IMR-90 (cell line): ENCODE results near the gene MYPN. TPM values are rescaled to one million over a fixed set of nuclear protein-coding genes. Genes with fewer than 3 reads are reported as not detected.

Experiments used
- ATAC-seq: fragments of 200-7000 bp; cut with Tn5 transposase; 2 replicates; pipeline ENCODE4 v1.9.1; 2020; ENCODE audit warnings: low read depth, mild to moderate bottlenecking, moderate library complexity
- BruUV-seq: library from RNA; stranded (reverse); fragments of 400-500 nt; replicated peaks from 2 replicates; lab custom pipeline; 2021; lab: Mats Ljungman, UMichigan
- CTCF ChIA-PET: fragments of 300-600 bp; formaldehyde crosslinking; extraction: SDS; loops from one replicate; lab custom pipeline; 2021; ENCODE audit warnings: antibody characterized with exemption; lab: Yijun Ruan, JAX
- POLR2A ChIA-PET: fragments of 300-600 bp; sonication (Branson Sonifier 250); formaldehyde crosslinking; loops from one replicate; lab custom pipeline; 2022; ENCODE audit warnings: antibody characterized with exemption; ENCODE audit not compliant: unreplicated experiment; lab: Charles Lee
- DNase-seq: peaks from one replicate; pipeline ENCODE4 v3.0.0; 2013
- H2AFZ ChIP-seq: replicated peaks from 2 replicates; pipeline ENCODE3; 2013; ENCODE audit warnings: low read length, mild to moderate bottlenecking; ENCODE audit not compliant: poor library complexity
- H2AK5ac ChIP-seq: 2 replicates; pipeline ENCODE4 v1.6.1; 2013; ENCODE audit warnings: low read depth, low read length, inconsistent platforms
- H2AK9ac ChIP-seq: replicated peaks from 2 replicates; pipeline ENCODE3; 2013; ENCODE audit warnings: mild to moderate bottlenecking, low read depth, low read length, moderate library complexity; ENCODE audit not compliant: poor library complexity
- H2BK120ac ChIP-seq: 2 replicates; pipeline ENCODE4 v1.6.1; 2013; ENCODE audit warnings: low read depth, low read length, inconsistent platforms
- H2BK15ac ChIP-seq: 3 replicates; pipeline ENCODE4 v1.6.1; 2013; ENCODE audit warnings: low read depth, low read length, inconsistent platforms
- H2BK20ac ChIP-seq: 2 replicates; pipeline ENCODE4 v1.6.1; 2013; ENCODE audit warnings: low read depth, mild to moderate bottlenecking, inconsistent platforms, low read length, moderate library complexity
- H2BK5ac ChIP-seq: 2 replicates; pipeline ENCODE4 v1.6.1; 2013; ENCODE audit warnings: mild to moderate bottlenecking, low read depth, low read length, inconsistent platforms; ENCODE audit not compliant: poor library complexity, severe bottlenecking
- H3K14ac ChIP-seq: replicated peaks from 2 replicates; pipeline ENCODE4 v1.6.1; 2013; ENCODE audit warnings: low read depth, low read length, inconsistent platforms
- H3K18ac ChIP-seq: 2 replicates; pipeline ENCODE4 v1.6.1; 2013; ENCODE audit warnings: low read depth, low read length, control low read depth
- H3K23ac ChIP-seq: 2 replicates; pipeline ENCODE4 v1.6.1; 2013; ENCODE audit warnings: low read depth, low read length, inconsistent platforms
- H3K27ac ChIP-seq: 2 replicates; pipeline ENCODE4 v1.5.1; 2013; ENCODE audit warnings: mild to moderate bottlenecking, control low read depth, low read length; ENCODE audit not compliant: insufficient read depth
- H3K27me3 ChIP-seq: 2 replicates; pipeline ENCODE4 v1.6.1; 2013; ENCODE audit warnings: low read length; ENCODE audit not compliant: control insufficient read depth, insufficient read depth
- H3K36me3 ChIP-seq: 2 replicates; pipeline ENCODE4 v1.6.1; 2013; ENCODE audit warnings: low read length, mixed read lengths; ENCODE audit not compliant: control insufficient read depth, insufficient read depth
- H3K4ac ChIP-seq: 2 replicates; pipeline ENCODE4 v1.6.1; 2013; ENCODE audit warnings: low read depth, low read length, inconsistent platforms
- H3K4me1 ChIP-seq: 2 replicates; pipeline ENCODE4 v1.6.1; 2013; ENCODE audit warnings: low read length, mixed read lengths; ENCODE audit not compliant: control insufficient read depth, insufficient read depth
- H3K4me2 ChIP-seq: 2 replicates; pipeline ENCODE4 v1.6.1; 2013; ENCODE audit warnings: low read depth, mild to moderate bottlenecking, control low read depth, low read length, moderate library complexity
- H3K4me3 ChIP-seq: 2 replicates; pipeline ENCODE4 v1.5.1; 2013; ENCODE audit warnings: low read depth, mild to moderate bottlenecking, control low read depth, low read length, moderate library complexity; ENCODE audit not compliant: insufficient read depth
- H3K56ac ChIP-seq: 2 replicates; pipeline ENCODE4 v1.6.1; 2013; ENCODE audit warnings: low read length, inconsistent platforms; ENCODE audit not compliant: insufficient read depth; ENCODE audit errors: extremely low read depth
- H3K79me1 ChIP-seq, 2 experiments: 2 replicates each; pipeline ENCODE4 v1.6.1; 2013; ENCODE audit warnings: low read length in 2 of 2, inconsistent platforms in 1 of 2, low read depth in 1 of 2
- H3K9ac ChIP-seq: 2 replicates; pipeline ENCODE4 v1.6.1; 2013; ENCODE audit warnings: low read depth, low read length, control low read depth
- H3K9me1 ChIP-seq: 2 replicates; pipeline ENCODE4 v1.6.1; 2013; ENCODE audit warnings: low read length, inconsistent platforms; ENCODE audit not compliant: insufficient read depth
- H3K9me3 ChIP-seq: 2 replicates; pipeline ENCODE4 v1.6.1; 2013; ENCODE audit warnings: low read length; ENCODE audit not compliant: control insufficient read depth, insufficient read depth
- H4K20me1 ChIP-seq: 2 replicates; pipeline ENCODE4 v1.6.1; 2013; ENCODE audit warnings: low read length, inconsistent platforms; ENCODE audit not compliant: insufficient read depth
- H4K5ac ChIP-seq: 2 replicates; pipeline ENCODE4 v1.6.1; 2013; ENCODE audit warnings: mild to moderate bottlenecking, low read depth, low read length, control low read depth
- H4K8ac ChIP-seq, 2 experiments: 2 replicates each; pipeline ENCODE4 v1.6.1; 2013; ENCODE audit warnings: low read depth in 2 of 2, low read length in 2 of 2, control low read depth in 1 of 2, inconsistent platforms in 1 of 2
- H4K91ac ChIP-seq: 2 replicates; pipeline ENCODE4 v1.6.1; 2013; ENCODE audit warnings: low read depth, low read length, inconsistent platforms; ENCODE audit not compliant: insufficient read depth
- RAD21 ChIP-seq: IDR thresholded peaks from 2 replicates; pipeline ENCODE4 v1.6.1; 2012; ENCODE audit warnings: low read length, improper control_type of control experiment
- WGBS, 2 experiments: methylation state at CpG; one replicate each; pipeline versions ENCODE4 v1.1.5 to v1.1.7; 2013; ENCODE audit warnings: missing lambda C conversion rate in 2 of 2; ENCODE audit not compliant: insufficient read length in 1 of 2; ENCODE audit errors: extremely low coverage in 2 of 2; 5-methylcytosine and 5-hydroxymethylcytosine counted together
- dilution Hi-C: fragments of 300-500 bp; cut with HindIII; formaldehyde crosslinking; loops from one replicate; pipeline ENCODE4 v1.14.3; 2018; ENCODE audit warnings: low sequenced_read_pairs; ENCODE audit not compliant: unreplicated experiment
- in situ Hi-C: fragments of 300-500 bp; cut with MboI; formaldehyde crosslinking; loops from 3 replicates; pipeline ENCODE4 v1.14.3; 2019; ENCODE audit warnings: low sequenced_read_pairs, inconsistent platforms, mixed read lengths
- intact Hi-C: fragments of 100-400 bp; cut with micrococcal nuclease; formaldehyde crosslinking; loops from 2 replicates; pipeline ENCODE4 v1.10.0; 2022
- polyA plus RNA-seq, 3 experiments: library from polyadenylated mRNA; depleted of rRNA; stranded (reverse); fragments of >200 nt; gene quantifications; 2 replicates each; pipeline ENCODE4 v1.2.3, GENCODE V29; 2012; ENCODE audit warnings: low replicate concordance in 1 of 3
- total RNA-seq: library from RNA; depleted of rRNA; stranded (reverse); fragments of >200 nt; gene quantifications from 2 replicates; pipeline ENCODE4 v1.2.3, GENCODE V29; 2012

MYPN gene
- total and polyA plus RNA-seq, 2 of the 4 experiments (the other 2 are of a cell fraction): 7.8 to 13.1 TPM

- peak overlapping the region; percentile 95 for H2BK5ac ChIP-seq
- H2BK120ac ChIP-seq: peak overlapping the region; percentile 12; the same call in 1 of the 2 replicates
- H3K4me3 ChIP-seq: no peak overlapping the region
- no peaks in the 10 kb centered on the region for H3K27me3 ChIP-seq
- peak overlapping the region; percentile 43; the same call in 1 of the 2 replicates for H2BK20ac ChIP-seq
- H3K79me1 ChIP-seq: peaks cover 4 to 18% of the 10 kb centered on the region in 2 experiments; a peak in 3 of 4 replicates
- H3K27ac ChIP-seq: no peak overlapping the region
- intact Hi-C loops (no loop called here), in situ Hi-C loops (no loop called here), dilution Hi-C loops (no loop called here)
- H4K8ac ChIP-seq: peak overlapping the region in 1 of 2 experiments; percentile 16; a peak in 1 of 4 replicates
- H3K56ac ChIP-seq: no peak overlapping the region
- H2AK9ac ChIP-seq: no peak overlapping the region
- H3K36me3 ChIP-seq: no peaks in the 10 kb centered on the region
- POLR2A ChIA-PET: no interaction called here
- WGBS, 2 experiments: 100% methylated on average over 1 of the region's 2 CpGs; no CpG with 5 or more reads in 1 of the 2 experiments
- no peaks in the 10 kb centered on the region for H3K9me3 ChIP-seq
- CTCF ChIA-PET: interaction anchor here (0.6 kb wide), 2 partner anchors 15 to 116 kb away, joined by 3 read pairs; no protein-coding TSS in a partner anchor
- peaks cover 6% of the 10 kb centered on the region for H3K4me1 ChIP-seq
- no peak overlapping the region for H3K9ac ChIP-seq
- no peak overlapping the region for H3K4me2 ChIP-seq
- DNase-seq: no peak
- H3K18ac ChIP-seq: peak overlapping the region; percentile 31; the same call in 1 of the 2 replicates
- H2AK5ac ChIP-seq: peak overlapping the region; percentile 42; the same call in 1 of the 2 replicates
- H2BK15ac ChIP-seq: peak overlapping the region; percentile 96
- 0 out of 2 replicates have a peak overlapping the region, but pooled peaks have one; percentile 6 for H3K4ac ChIP-seq
- H3K23ac ChIP-seq: no peak overlapping the region
- H3K14ac ChIP-seq: peak overlapping the region; percentile 20; the same call in 1 of the 2 replicates
- no peak overlapping the region for H2AFZ ChIP-seq
- peak overlapping the region; percentile 62; the same call in 1 of the 2 replicates for H4K5ac ChIP-seq
- ATAC-seq: no peak
- H3K9me1 ChIP-seq: peaks cover 3% of the 10 kb centered on the region; the same call in 1 of the 2 replicates
- TF ChIP-seq RAD21: no peak
- H4K20me1 ChIP-seq: no peaks in the 10 kb centered on the region
- H4K91ac ChIP-seq: peak overlapping the region; percentile 70; the same call in 1 of the 2 replicates
- BruUV-seq: no TSS peak
Measured at GRCh38 chr10:68111584-68111983, 2.3 kb downstream of the MYPN start.
